H9 (cell line): ENCODE measurements around the gene MPHOSPH8. TPM values are rescaled to one million over a fixed set of nuclear protein-coding genes. Genes with fewer than 3 reads are reported as not detected.

ENCODE experiments used
- DNase-seq: peaks from one replicate; pipeline ENCODE4 v3.0.0-alpha.2; 2017
- H2AFZ ChIP-seq: one replicate; pipeline ENCODE4 v1.6.1; 2013; ENCODE audit warnings: mild to moderate bottlenecking, low read length, control low read depth, moderate library complexity
- H2AK5ac ChIP-seq: 2 replicates; pipeline ENCODE4 v1.6.1; 2013; ENCODE audit warnings: low read length, control low read depth, mixed read lengths; ENCODE audit not compliant: insufficient read length
- H2BK120ac ChIP-seq: one replicate; pipeline ENCODE4 v1.6.1; 2013; ENCODE audit warnings: low read depth, mild to moderate bottlenecking, low read length, control low read depth, inconsistent platforms; ENCODE audit not compliant: poor library complexity, severe bottlenecking
- H2BK12ac ChIP-seq: 2 replicates; pipeline ENCODE4 v1.6.1; 2013; ENCODE audit warnings: low read length, control low read depth, mixed read lengths, low read depth; ENCODE audit not compliant: insufficient read length
- H2BK15ac ChIP-seq: 2 replicates; pipeline ENCODE4 v1.6.1; 2013; ENCODE audit warnings: low read depth, low read length, control low read depth
- H2BK20ac ChIP-seq: one replicate; pipeline ENCODE4 v1.6.1; 2013; ENCODE audit warnings: low read depth, mild to moderate bottlenecking, low read length, control low read depth, inconsistent platforms; ENCODE audit not compliant: poor library complexity, severe bottlenecking
- H2BK5ac ChIP-seq: 2 replicates; pipeline ENCODE4 v1.6.1; 2013; ENCODE audit warnings: low read length, control low read depth, mixed read lengths; ENCODE audit not compliant: insufficient read length
- H3K14ac ChIP-seq: 2 replicates; pipeline ENCODE4 v1.6.1; 2013; ENCODE audit warnings: low read length, control low read depth; ENCODE audit not compliant: insufficient read depth
- H3K18ac ChIP-seq: 2 replicates; pipeline ENCODE4 v1.6.1; 2013; ENCODE audit warnings: low read depth, mild to moderate bottlenecking, mixed read lengths, low read length, control low read depth; ENCODE audit not compliant: insufficient read length
- H3K23ac ChIP-seq: 2 replicates; pipeline ENCODE4 v1.6.1; 2013; ENCODE audit warnings: low read length, control low read depth, mixed read lengths, low read depth; ENCODE audit not compliant: insufficient read length
- H3K23me2 ChIP-seq: 2 replicates; pipeline ENCODE4 v1.6.1; 2013; ENCODE audit warnings: low read depth, mild to moderate bottlenecking, mixed read lengths, low read length, control low read depth; ENCODE audit not compliant: insufficient read length, poor library complexity, severe bottlenecking
- H3K27ac ChIP-seq: 2 replicates; pipeline ENCODE4 v1.5.1; 2013; ENCODE audit warnings: low read length, control low read depth, mixed read lengths, low read depth; ENCODE audit not compliant: insufficient read length
- H3K27me3 ChIP-seq: 2 replicates; pipeline ENCODE4 v1.6.1; 2013; ENCODE audit warnings: low read length, control low read depth, inconsistent platforms; ENCODE audit not compliant: insufficient read depth
- H3K4ac ChIP-seq: 2 replicates; pipeline ENCODE4 v1.6.1; 2013; ENCODE audit warnings: low read depth, mild to moderate bottlenecking, control low read depth, inconsistent platforms, low read length, moderate library complexity
- H3K4me1 ChIP-seq: 2 replicates; pipeline ENCODE4 v1.6.1; 2013; ENCODE audit warnings: low read length, control low read depth, inconsistent platforms; ENCODE audit not compliant: insufficient read depth
- H3K4me2 ChIP-seq: 2 replicates; pipeline ENCODE4 v1.6.1; 2013; ENCODE audit warnings: low read length, control low read depth, mixed read lengths; ENCODE audit not compliant: insufficient read length, insufficient read depth
- H3K56ac ChIP-seq: 2 replicates; pipeline ENCODE4 v1.6.1; 2013; ENCODE audit warnings: low read depth, mild to moderate bottlenecking, mixed read lengths, low read length, control low read depth; ENCODE audit not compliant: insufficient read length
- H3K79me1 ChIP-seq: 2 replicates; pipeline ENCODE4 v1.6.1; 2013; ENCODE audit warnings: low read depth, mild to moderate bottlenecking, moderate library complexity, low read length, control low read depth, inconsistent platforms; ENCODE audit not compliant: insufficient read depth, poor library complexity, severe bottlenecking
- H3K79me2 ChIP-seq: 2 replicates; pipeline ENCODE4 v1.6.1; 2013; ENCODE audit warnings: low read length, control low read depth, inconsistent platforms; ENCODE audit not compliant: insufficient read depth
- H3K9ac ChIP-seq: 2 replicates; pipeline ENCODE4 v1.6.1; 2013; ENCODE audit warnings: low read length, control low read depth, mixed read lengths; ENCODE audit not compliant: insufficient read length; ENCODE audit errors: extremely low read depth
- H3K9me3 ChIP-seq: one replicate; pipeline ENCODE4 v1.6.1; 2013; ENCODE audit warnings: low read depth, low read length, inconsistent platforms; ENCODE audit not compliant: control insufficient read depth
- H3T11ph ChIP-seq: one replicate; pipeline ENCODE4 v1.6.1; 2013; ENCODE audit warnings: mild to moderate bottlenecking, low read length, control low read depth, inconsistent platforms
- H4K20me1 ChIP-seq: one replicate; pipeline ENCODE4 v1.6.1; 2013; ENCODE audit not compliant: control insufficient read depth, insufficient read length, insufficient read depth
- H4K5ac ChIP-seq: 2 replicates; pipeline ENCODE4 v1.6.1; 2013; ENCODE audit warnings: low read depth, mild to moderate bottlenecking, mixed read lengths, low read length, control low read depth; ENCODE audit not compliant: insufficient read length
- H4K8ac ChIP-seq: replicated peaks from 2 replicates; pipeline ENCODE4 v1.6.1; 2013; ENCODE audit warnings: low read length, control low read depth, mixed read lengths, low read depth; ENCODE audit not compliant: insufficient read length
- H4K91ac ChIP-seq: 2 replicates; pipeline ENCODE4 v1.6.1; 2013; ENCODE audit warnings: low read depth, mild to moderate bottlenecking, moderate library complexity, mixed read lengths, low read length, control low read depth; ENCODE audit not compliant: insufficient read length
- H3K27ac Mint-ChIP-seq, 3 experiments: 2 replicates in 2 of 3; 3 replicates in 1 of 3; pipeline ENCODE4 v1.8.0; 2020 to 2021; ENCODE audit warnings: mixed read lengths in 3 of 3, mild to moderate bottlenecking in 1 of 3, moderate library complexity in 1 of 3
- H3K27me3 Mint-ChIP-seq: 2 replicates; pipeline ENCODE4 v1.8.0; 2021; ENCODE audit warnings: low read depth, mild to moderate bottlenecking, moderate library complexity, mixed read lengths
- H3K36me3 Mint-ChIP-seq, 3 experiments: 2 replicates in 2 of 3; 3 replicates in 1 of 3; pipeline ENCODE4 v1.8.0; 2020 to 2021; ENCODE audit warnings: low read depth in 3 of 3, mixed read lengths in 3 of 3; ENCODE audit not compliant: insufficient read depth in 1 of 3
- H3K4me1 Mint-ChIP-seq, 2 experiments: 2 replicates each; pipeline ENCODE4 v1.8.0; 2020; ENCODE audit warnings: mixed read lengths in 2 of 2
- H3K4me3 Mint-ChIP-seq, 2 experiments: 2 replicates in 1 of 2; 3 replicates in 1 of 2; pipeline ENCODE4 v1.8.0; 2020 to 2021; ENCODE audit warnings: mild to moderate bottlenecking in 2 of 2, mixed read lengths in 2 of 2, moderate library complexity in 1 of 2
- H3K9me3 Mint-ChIP-seq, 2 experiments: 2 replicates in 1 of 2; 3 replicates in 1 of 2; pipeline ENCODE4 v1.8.0; 2020; ENCODE audit warnings: mild to moderate bottlenecking in 2 of 2, mixed read lengths in 2 of 2, moderate library complexity in 1 of 2
- WGBS: extraction: QIAGEN DNeasy Blood & Tissue Kit; methylation state at CpG from one replicate; pipeline ENCODE4 v1.1.7; 2013; ENCODE audit warnings: missing lambda C conversion rate, low lambda C conversion rate, mixed read lengths; ENCODE audit not compliant: insufficient read length; ENCODE audit errors: extremely low coverage; 5-methylcytosine and 5-hydroxymethylcytosine counted together
- total RNA-seq: library from RNA; stranded (reverse); gene quantifications from 2 replicates; pipeline ENCODE4 v1.2.1, GENCODE V29; 2021
- TF ChIP-seq, protein P1 (sequence below): fragments of 200-600 bp; sonication (generic); conservative IDR thresholded peaks from 3 replicates; pipeline ENCODE4 v1.8.0; 2021; ENCODE audit warnings: antibody characterized with exemption, mild to moderate bottlenecking

Gene MPHOSPH8
- total RNA-seq, 1 experiment from 2014 or later, result 21.1 TPM

DNA sequence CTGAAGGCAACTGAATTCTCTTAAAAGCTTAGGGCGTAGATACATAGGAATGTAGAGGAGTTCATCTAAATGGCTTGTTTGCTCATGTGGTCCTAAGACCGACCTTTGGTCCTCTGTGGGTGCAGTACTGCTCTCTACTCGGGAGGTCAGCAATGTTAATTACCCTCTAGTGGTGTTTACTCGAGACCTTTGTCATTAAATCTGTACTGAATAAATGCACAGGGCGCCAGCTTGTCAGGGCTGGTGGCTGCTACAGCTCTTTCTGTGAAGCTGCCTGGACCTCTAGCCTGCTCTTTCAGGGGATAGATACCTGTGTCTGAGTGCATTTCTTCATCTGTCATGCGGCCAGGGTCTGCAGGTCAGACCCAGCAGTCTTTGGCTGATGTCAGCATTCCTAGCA, 29.2 kb upstream of the MPHOSPH8 start:
- H3K4me1 ChIP-seq, result no peaks in the 10 kb centered on the region
- no peaks in the 10 kb centered on the region for H4K20me1 ChIP-seq
- no peak overlapping the region for H3K4ac ChIP-seq
- no peak overlapping the region for H3K27ac ChIP-seq
- H3K27me3 Mint-ChIP-seq, result peaks cover 42% of the 10 kb centered on the region
- H3K23me2 ChIP-seq, result peaks cover 8% of the 10 kb centered on the region
- no peaks in the 10 kb centered on the region; the same call in 1 of the 2 replicates for H3K27me3 ChIP-seq
- peaks cover 12% of the 10 kb centered on the region for H3K9me3 ChIP-seq
- no peak overlapping the region for H4K91ac ChIP-seq
- no peak overlapping the region for H2BK12ac ChIP-seq
- H3K56ac ChIP-seq, result no peak overlapping the region
- H3K4me3 Mint-ChIP-seq, result no peak overlapping the region
- no peak overlapping the region for H2AK5ac ChIP-seq
- H2BK120ac ChIP-seq, result no peak overlapping the region
- no peak overlapping the region for H2AFZ ChIP-seq
- H3K23ac ChIP-seq, result no peak overlapping the region
- H3K9ac ChIP-seq, result no peak overlapping the region
- TF ChIP-seq, protein P1, sequence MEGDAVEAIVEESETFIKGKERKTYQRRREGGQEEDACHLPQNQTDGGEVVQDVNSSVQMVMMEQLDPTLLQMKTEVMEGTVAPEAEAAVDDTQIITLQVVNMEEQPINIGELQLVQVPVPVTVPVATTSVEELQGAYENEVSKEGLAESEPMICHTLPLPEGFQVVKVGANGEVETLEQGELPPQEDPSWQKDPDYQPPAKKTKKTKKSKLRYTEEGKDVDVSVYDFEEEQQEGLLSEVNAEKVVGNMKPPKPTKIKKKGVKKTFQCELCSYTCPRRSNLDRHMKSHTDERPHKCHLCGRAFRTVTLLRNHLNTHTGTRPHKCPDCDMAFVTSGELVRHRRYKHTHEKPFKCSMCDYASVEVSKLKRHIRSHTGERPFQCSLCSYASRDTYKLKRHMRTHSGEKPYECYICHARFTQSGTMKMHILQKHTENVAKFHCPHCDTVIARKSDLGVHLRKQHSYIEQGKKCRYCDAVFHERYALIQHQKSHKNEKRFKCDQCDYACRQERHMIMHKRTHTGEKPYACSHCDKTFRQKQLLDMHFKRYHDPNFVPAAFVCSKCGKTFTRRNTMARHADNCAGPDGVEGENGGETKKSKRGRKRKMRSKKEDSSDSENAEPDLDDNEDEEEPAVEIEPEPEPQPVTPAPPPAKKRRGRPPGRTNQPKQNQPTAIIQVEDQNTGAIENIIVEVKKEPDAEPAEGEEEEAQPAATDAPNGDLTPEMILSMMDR, result no peak
- H3K36me3 Mint-ChIP-seq, result peaks cover 21 to 26% (median 26%) of the 10 kb centered on the region in 3 experiments
- no peak overlapping the region for H2BK5ac ChIP-seq
- no peak for DNase-seq
- no peak overlapping the region for H2BK15ac ChIP-seq
- H3K9me3 Mint-ChIP-seq, result peaks cover 28 to 47% of the 10 kb centered on the region in 2 experiments
- no peak overlapping the region for H3K18ac ChIP-seq
- H4K8ac ChIP-seq, result no peak overlapping the region
- H2BK20ac ChIP-seq, result no peak overlapping the region
- peaks cover 3 to 5% of the 10 kb centered on the region in 2 experiments; a peak in 3 of 4 replicates for H3K4me1 Mint-ChIP-seq
- H3K79me2 ChIP-seq, result no peaks in the 10 kb centered on the region
- H3K27ac Mint-ChIP-seq, result no peak overlapping the region
- H3K14ac ChIP-seq, result no peak overlapping the region
- no peak overlapping the region for H3T11ph ChIP-seq
- WGBS, result no CpG with 5 or more reads among the region's 6 CpGs
- no peaks in the 10 kb centered on the region for H3K79me1 ChIP-seq
- H3K4me2 ChIP-seq, result no peak overlapping the region
- H4K5ac ChIP-seq, result no peak overlapping the region
